A549 (cell line): Measurements from ENCODE around the gene TRABD2B. TPM values are rescaled to one million over a fixed set of nuclear protein-coding genes. Genes with fewer than 3 reads are reported as not detected.

Experiments
- ATAC-seq, 2 experiments: fragments of 200-7000 bp in 1 of 2; fragments of >200 bp in 1 of 2; cut with Nextera tagmentation in 1 of 2; cut with Tn5 transposase in 1 of 2; 3 replicates each; pipeline versions ENCODE4 v1.8.0 to v1.9.1; 2018 to 2020; ENCODE audit warnings: mild to moderate bottlenecking in 1 of 2, moderate library complexity in 1 of 2
- CTCF ChIA-PET: fragments of 300-600 bp; sonication (Branson Sonifier 250); formaldehyde crosslinking; extraction: SDS; loops from one replicate; lab custom pipeline; 2021; ENCODE audit warnings: antibody characterized with exemption, inconsistent platforms; lab: Yijun Ruan, JAX
- POLR2A ChIA-PET: fragments of 350-600 bp; formaldehyde crosslinking; extraction: SDS; loops from one replicate; lab custom pipeline; 2021; ENCODE audit warnings: antibody characterized with exemption, inconsistent platforms; lab: Yijun Ruan, JAX
- DNase-seq, 2 experiments: peaks; one replicate each; pipeline versions ENCODE4 v3.0.0 to v3.0.0-alpha.2; 2011 to 2016; ENCODE audit warnings: low read depth in 1 of 2, low spot score in 1 of 2
- FAIRE-seq: peaks from 2 replicates; lab custom pipeline; 2011; peaks lifted over from hg19 to GRCh38; lab: Jason Lieb, UNC
- H3K27ac ChIP-seq, 2 experiments: fragments of >200 bp; sonication (Bioruptor Twin); formaldehyde crosslinking; 3 replicates each; pipeline ENCODE4 v1.5.1; 2016 to 2017
- H3K4me1 ChIP-seq: fragments of >200 bp; sonication (Bioruptor Twin); formaldehyde crosslinking; 3 replicates; pipeline ENCODE4 v1.6.1; 2016
- H3K4me2 ChIP-seq: fragments of >200 bp; sonication (Bioruptor Twin); formaldehyde crosslinking; 3 replicates; pipeline ENCODE4 v1.6.1; 2016
- H3K4me3 ChIP-seq: fragments of >200 bp; sonication (Bioruptor Twin); formaldehyde crosslinking; 3 replicates; pipeline ENCODE4 v1.5.1; 2016
- H3K9me3 ChIP-seq: fragments of >200 bp; sonication (Bioruptor Twin); formaldehyde crosslinking; 3 replicates; pipeline ENCODE4 v1.6.1; 2016
- CHD2 ChIP-seq: fragments of 150-350 bp; IDR thresholded peaks from 2 replicates; pipeline ENCODE4 v1.6.1; 2014; ENCODE audit warnings: low read length; ENCODE audit not compliant: partially characterized antibody
- EHF ChIP-seq: fragments of 250-450 bp; sonication (Bioruptor Pico); IDR thresholded peaks from 2 replicates; pipeline ENCODE4 v1.5.0; 2020; ENCODE audit warnings: mild to moderate bottlenecking
- EHMT2 ChIP-seq: fragments of 200-600 bp; sonication (generic); IDR thresholded peaks from 2 replicates; pipeline ENCODE4 v1.6.1; 2016; ENCODE audit warnings: antibody characterized with exemption, low read depth, mild to moderate bottlenecking, moderate library complexity
- EP300 ChIP-seq, 2 experiments: fragments of >200 bp; sonication (Bioruptor Twin); formaldehyde crosslinking; IDR thresholded peaks; 2 replicates in 1 of 2; 3 replicates in 1 of 2; pipeline ENCODE4 v1.6.1; 2016 to 2017
- FOXS1 ChIP-seq: fragments of 250-450 bp; sonication (Bioruptor Pico); IDR thresholded peaks from 2 replicates; pipeline ENCODE4 v1.5.0; 2020; ENCODE audit warnings: mild to moderate bottlenecking, moderate library complexity
- HOXB13 ChIP-seq: fragments of 250-450 bp; sonication (Bioruptor Pico); IDR thresholded peaks from 2 replicates; pipeline ENCODE4 v1.5.0; 2020; ENCODE audit warnings: low read depth, mild to moderate bottlenecking, moderate library complexity
- JUN ChIP-seq, 2 experiments: fragments of >200 bp; sonication (Bioruptor Twin); formaldehyde crosslinking; IDR thresholded peaks; 2 replicates in 1 of 2; 3 replicates in 1 of 2; pipeline ENCODE4 v1.6.1; 2016 to 2017
- MAFK ChIP-seq: fragments of 450-650 bp; IDR thresholded peaks from 2 replicates; pipeline ENCODE4 v1.6.1; 2014; ENCODE audit not compliant: partially characterized antibody
- MAX ChIP-seq: IDR thresholded peaks from 2 replicates; pipeline ENCODE4 v1.6.1; 2012
- MAZ ChIP-seq: fragments of 150-350 bp; IDR thresholded peaks from 2 replicates; pipeline ENCODE4 v1.6.1; 2014; ENCODE audit warnings: antibody characterized with exemption, low read depth, low read length, borderline replicate concordance
- MYC ChIP-seq: IDR thresholded peaks from 2 replicates; pipeline ENCODE4 v1.6.1; 2012; ENCODE audit warnings: mild to moderate bottlenecking, inconsistent platforms, low read length, improper control_type of control experiment, borderline replicate concordance
- NPAS2 ChIP-seq: fragments of 250-450 bp; sonication (Bioruptor Pico); IDR thresholded peaks from 2 replicates; pipeline ENCODE4 v1.8.0; 2022; ENCODE audit warnings: mild to moderate bottlenecking, moderate library complexity, borderline replicate concordance
- NR3C1 ChIP-seq: fragments of >200 bp; sonication (Bioruptor Twin); formaldehyde crosslinking; IDR thresholded peaks from 3 replicates; pipeline ENCODE4 v1.6.1; 2017
- POLR2A ChIP-seq: IDR thresholded peaks from 2 replicates; pipeline ENCODE4 v1.6.1; 2012; ENCODE audit warnings: mild to moderate bottlenecking, low read length
- POLR2AphosphoS2 ChIP-seq: conservative IDR thresholded peaks from 2 replicates; pipeline ENCODE4 v1.6.1; 2012; ENCODE audit warnings: low read length, improper control_type of control experiment, inconsistent platforms
- RAD21 ChIP-seq, 2 experiments: fragments of >200 bp in 1 of 2; sonication (Bioruptor Twin) in 1 of 2; formaldehyde crosslinking in 1 of 2; IDR thresholded peaks in 1 of 2; conservative IDR thresholded peaks in 1 of 2; 2 replicates in 1 of 2; 3 replicates in 1 of 2; pipeline ENCODE4 v1.6.1; 2012 to 2018; ENCODE audit warnings: inconsistent platforms in 1 of 2
- REST ChIP-seq: fragments of 200-600 bp; sonication (generic); IDR thresholded peaks from 2 replicates; pipeline ENCODE4 v1.6.1; 2016; ENCODE audit warnings: antibody characterized with exemption, mild to moderate bottlenecking, moderate library complexity
- RFX5 ChIP-seq: fragments of 450-650 bp; IDR thresholded peaks from 2 replicates; pipeline ENCODE4 v1.7.1; 2014; ENCODE audit warnings: antibody characterized with exemption, mild to moderate bottlenecking, moderate library complexity
- RNF2 ChIP-seq: fragments of 200-600 bp; sonication (generic); IDR thresholded peaks from 2 replicates; pipeline ENCODE4 v1.6.1; 2016; ENCODE audit warnings: low read depth, mild to moderate bottlenecking, antibody characterized with exemption, moderate library complexity, borderline replicate concordance
- TFCP2L1 ChIP-seq: fragments of 250-450 bp; sonication (Bioruptor Pico); IDR thresholded peaks from 2 replicates; pipeline ENCODE4 v1.5.0; 2021; ENCODE audit warnings: mild to moderate bottlenecking
- USF2 ChIP-seq: fragments of 450-650 bp; IDR thresholded peaks from 2 replicates; pipeline ENCODE4 v1.6.1; 2014; ENCODE audit warnings: antibody characterized with exemption
- WGBS: methylation state at CpG from one replicate; pipeline ENCODE4 v1.1.6; 2017; ENCODE audit errors: missing lambda C conversion rate; 5-methylcytosine and 5-hydroxymethylcytosine counted together
- polyA plus RNA-seq, 4 experiments: library from polyadenylated mRNA; depleted of rRNA in 3 of 4; stranded (reverse); fragments of >200 nt; fragmentation: RNase III in 1 of 4; extraction: RNeasy Plus Mini Kit Qiagen cat#74134 plus additional on column Dnase treatment in 1 of 4; gene quantifications; 2 replicates in 3 of 4; 3 replicates in 1 of 4; pipeline ENCODE4 v1.2.3, GENCODE V29; 2011 to 2017
- TF ChIP-seq, protein P1 (sequence below): fragments of >200 bp; sonication (Bioruptor Twin); formaldehyde crosslinking; IDR thresholded peaks from 2 replicates; pipeline ENCODE4 v1.6.1; 2016
- TF ChIP-seq, protein P2 (sequence below): fragments of 250-450 bp; sonication (Bioruptor Pico); IDR thresholded peaks from 2 replicates; pipeline ENCODE4 v1.5.0; 2020; ENCODE audit warnings: low read depth, mild to moderate bottlenecking, moderate library complexity

TRABD2B gene
- polyA plus RNA-seq, 2 of the 4 experiments (the other 2 are of a cell fraction) = 0.04 to 0.21 TPM

DNA sequence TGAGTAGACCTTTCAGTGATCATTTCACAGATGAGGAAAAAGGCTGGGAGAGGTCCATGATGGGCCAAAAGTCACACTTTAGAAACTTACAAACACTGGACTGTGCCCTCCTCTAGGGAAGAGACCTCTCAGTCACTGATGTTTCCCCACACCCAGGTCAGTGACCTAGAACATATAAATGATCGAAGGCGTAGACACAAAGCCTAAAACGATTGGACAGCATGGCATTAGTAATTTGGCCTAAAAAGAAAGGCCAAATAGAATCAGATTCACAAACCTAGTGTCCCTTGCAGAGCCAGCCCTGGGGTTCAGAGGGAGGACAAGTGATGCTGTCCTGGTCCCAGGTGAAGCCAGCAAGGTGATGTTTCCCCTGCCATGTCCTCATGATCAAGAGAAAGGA is 27.7 kb downstream of the TRABD2B start:
- Histone ChIP-seq H3K4me3 (no peak overlapping the region), H3K27ac (no peak overlapping the region), H3K4me2 (no peak overlapping the region), H3K9me3 (no peaks in the 10 kb centered on the region), H3K4me1 (no peaks in the 10 kb centered on the region)
- POLR2A ChIA-PET = no interaction called here
- FAIRE-seq (no peak), ATAC-seq (no peak), DNase-seq (no peak)
- WGBS = 56% methylated on average over 3 of the region's 3 CpGs
- CTCF ChIA-PET = no interaction called here
- no peak for TF ChIP-seq FOXS1 (CRISPR knock-in tag)
- TF ChIP-seq POLR2A = no peak
- no peak for TF ChIP-seq NR3C1
- TF ChIP-seq NPAS2 (CRISPR knock-in tag) = no peak
- no peak for TF ChIP-seq MAFK
- no peak for TF ChIP-seq RNF2
- TF ChIP-seq REST = no peak
- TF ChIP-seq, protein P1, sequence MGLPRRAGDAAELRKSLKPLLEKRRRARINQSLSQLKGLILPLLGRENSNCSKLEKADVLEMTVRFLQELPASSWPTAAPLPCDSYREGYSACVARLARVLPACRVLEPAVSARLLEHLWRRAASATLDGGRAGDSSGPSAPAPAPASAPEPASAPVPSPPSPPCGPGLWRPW = no peak
- TF ChIP-seq RFX5 = no peak
- TF ChIP-seq TFCP2L1 (CRISPR knock-in tag) = no peak
- no peak for TF ChIP-seq RAD21 (conservative IDR thresholded peaks at IDR 0.05 in 1 of 2, IDR thresholded peaks at IDR 0.05 in 1 of 2)
- TF ChIP-seq, protein P2, sequence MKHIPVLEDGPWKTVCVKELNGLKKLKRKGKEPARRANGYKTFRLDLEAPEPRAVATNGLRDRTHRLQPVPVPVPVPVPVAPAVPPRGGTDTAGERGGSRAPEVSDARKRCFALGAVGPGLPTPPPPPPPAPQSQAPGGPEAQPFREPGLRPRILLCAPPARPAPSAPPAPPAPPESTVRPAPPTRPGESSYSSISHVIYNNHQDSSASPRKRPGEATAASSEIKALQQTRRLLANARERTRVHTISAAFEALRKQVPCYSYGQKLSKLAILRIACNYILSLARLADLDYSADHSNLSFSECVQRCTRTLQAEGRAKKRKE (CRISPR knock-in tag) = no peak
- TF ChIP-seq POLR2AphosphoS2 = no peak
- no peak for TF ChIP-seq MAZ
- no peak for TF ChIP-seq MYC

DNA sequence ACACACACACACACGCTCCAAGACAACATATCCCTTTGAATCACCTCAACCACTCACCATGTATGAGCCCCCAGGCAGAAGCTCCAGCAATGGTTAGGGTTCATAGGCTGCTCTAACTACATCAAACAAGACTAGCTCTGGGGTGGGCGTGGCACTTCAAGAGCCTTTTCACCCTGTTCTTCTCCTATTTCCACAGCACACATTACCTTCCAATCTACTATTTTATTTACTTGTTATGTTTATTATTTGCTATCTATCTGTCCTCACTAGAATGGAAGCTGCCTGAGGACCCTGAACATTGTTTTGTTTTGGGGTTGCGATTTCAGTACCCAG is 28.7 kb downstream of the TRABD2B start:
- 57% methylated on average over 3 of the region's 3 CpGs for WGBS

DNA sequence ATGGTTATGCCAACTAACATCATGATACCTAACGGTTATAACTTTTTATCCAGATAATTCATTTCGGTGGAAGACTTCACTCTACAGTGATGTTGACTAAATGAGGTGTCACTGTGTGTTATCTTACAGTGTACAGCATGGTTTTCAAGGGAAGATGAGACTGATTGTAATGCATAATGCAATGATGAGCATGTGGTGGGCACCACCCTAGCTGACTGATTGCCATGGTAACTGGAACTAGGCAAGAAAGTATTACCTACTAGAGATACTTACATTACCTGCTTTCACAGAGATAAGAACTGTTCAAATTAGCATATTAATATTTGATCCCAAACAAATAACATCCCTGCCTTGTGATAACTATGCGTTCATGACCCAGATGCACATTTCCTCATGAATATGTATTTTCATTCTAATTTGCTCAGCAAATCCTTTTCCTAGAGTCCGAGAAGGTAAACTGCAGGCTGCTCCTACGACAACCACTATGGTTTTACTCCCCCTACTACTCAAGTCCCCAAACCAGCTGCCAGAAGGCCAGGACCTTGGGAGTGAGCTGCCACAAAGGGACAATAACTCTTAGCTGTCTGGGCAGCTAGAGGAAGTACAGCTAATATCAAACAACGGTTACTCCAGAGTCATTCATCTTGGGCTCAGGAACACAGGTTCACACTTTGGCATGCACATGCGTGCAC is 29.2 kb downstream of the TRABD2B start:
- ATAC-seq (no peak), DNase-seq (no peak), FAIRE-seq (no peak)
- Histone ChIP-seq H3K4me2 (no peak overlapping the region), H3K4me3 (no peak overlapping the region), H3K4me1 (no peaks in the 10 kb centered on the region), H3K9me3 (no peaks in the 10 kb centered on the region), H3K27ac (no peak overlapping the region)
- POLR2A ChIA-PET = no interaction called here
- WGBS = 61% methylated on average over 6 of the region's 7 CpGs
- CTCF ChIA-PET = no interaction called here
- TF ChIP-seq MAX (no peak), EHF (CRISPR knock-in tag) (no peak), HOXB13 (CRISPR knock-in tag) (no peak), EHMT2 (no peak), REST (no peak), CHD2 (no peak), MYC (no peak), NPAS2 (CRISPR knock-in tag) (no peak), USF2 (no peak), JUN (IDR thresholded peaks at IDR 0.05) (no peak), EP300 (IDR thresholded peaks at IDR 0.05) (no peak)

More for the DNA sequence above, 28.7 kb downstream of the TRABD2B start:
- H3K27ac ChIP-seq = no peak overlapping the region
- no peak overlapping the region for H3K4me3 ChIP-seq
- ChIA-PET CTCF (interaction anchor here (0.7 kb wide), 1 partner anchor 84 kb away, joined by 3 read pairs; no protein-coding TSS in a partner anchor), POLR2A (no interaction called here)
- no peaks in the 10 kb centered on the region for H3K9me3 ChIP-seq
- DNase-seq = no peak
- no peak overlapping the region for H3K4me2 ChIP-seq
- no peak for TF ChIP-seq MYC
- H3K4me1 ChIP-seq = no peaks in the 10 kb centered on the region
- ATAC-seq = no peak
- no peak for FAIRE-seq
